GM12878 (cell line): ENCODE results near the gene PDPK1. TPM values are rescaled to one million over a fixed set of nuclear protein-coding genes. Genes with fewer than 3 reads are reported as not detected.
A peak's percentile ranks its signal among the peaks of the same experiment; 100 is the strongest.

ENCODE experiments used
- ASH2L ChIP-seq: fragments of 300-600, 200-600 bp; sonication (generic); IDR thresholded peaks from 2 replicates; pipeline ENCODE4 v1.6.1; 2017; ENCODE audit warnings: low read depth, mild to moderate bottlenecking, borderline replicate concordance
- CBX5 ChIP-seq: sonication (generic); IDR thresholded peaks from 2 replicates; pipeline ENCODE4 v1.6.1; 2016; ENCODE audit warnings: low read depth, moderate library complexity, mild to moderate bottlenecking, inconsistent platforms
- CHD2 ChIP-seq: IDR thresholded peaks from 2 replicates; pipeline ENCODE4 v1.6.1; 2011; ENCODE audit warnings: low read depth, low read length, improper control_type of control experiment, borderline replicate concordance
- CREB1 ChIP-seq: IDR thresholded peaks from 2 replicates; pipeline ENCODE4 v1.6.1; 2012; ENCODE audit warnings: low read depth, mild to moderate bottlenecking, inconsistent platforms
- CREM ChIP-seq: IDR thresholded peaks from 2 replicates; pipeline ENCODE4 v1.6.1; 2014; ENCODE audit warnings: antibody characterized with exemption, low read depth
- E2F8 ChIP-seq: fragments of 450-650 bp; IDR thresholded peaks from 2 replicates; pipeline ENCODE4 v1.6.1; 2018; ENCODE audit warnings: mild to moderate bottlenecking, low read depth, moderate library complexity; ENCODE audit not compliant: partially characterized antibody
- ESRRA ChIP-seq: IDR thresholded peaks from 2 replicates; pipeline ENCODE4 v1.6.1; 2012; ENCODE audit warnings: mild to moderate bottlenecking, low read length, improper control_type of control experiment
- FOS ChIP-seq: IDR thresholded peaks from 3 replicates; pipeline ENCODE4 v1.6.1; 2011; ENCODE audit warnings: borderline replicate concordance; ENCODE audit not compliant: insufficient read length; ENCODE audit errors: extremely low read depth
- HDGF ChIP-seq: fragments of 450-650 bp; IDR thresholded peaks from 2 replicates; pipeline ENCODE4 v1.6.1; 2016; ENCODE audit warnings: antibody characterized with exemption
- NFIC ChIP-seq: IDR thresholded peaks from 2 replicates; pipeline ENCODE4 v1.6.1; 2012; ENCODE audit warnings: low read depth, mild to moderate bottlenecking, inconsistent platforms, low read length, moderate library complexity
- NFXL1 ChIP-seq: fragments of 450-650 bp; IDR thresholded peaks from 2 replicates; pipeline ENCODE4 v1.6.1; 2017; ENCODE audit warnings: antibody characterized with exemption, mild to moderate bottlenecking, borderline replicate concordance
- PML ChIP-seq: IDR thresholded peaks from 2 replicates; pipeline ENCODE4 v1.6.1; 2012; ENCODE audit warnings: low read length, inconsistent platforms
- RB1 ChIP-seq: fragments of 450-650 bp; formaldehyde crosslinking; IDR thresholded peaks from 2 replicates; pipeline ENCODE4 v1.6.1; 2017; ENCODE audit warnings: mild to moderate bottlenecking, borderline replicate concordance
- RBBP5 ChIP-seq: fragments of 200-600 bp; sonication (generic); conservative IDR thresholded peaks from 2 replicates; pipeline ENCODE4 v1.6.1; 2016
- SIN3A ChIP-seq: IDR thresholded peaks from 2 replicates; pipeline ENCODE4 v1.6.1; 2012; ENCODE audit warnings: low read depth, low read length, improper control_type of control experiment
- SRF ChIP-seq, 2 experiments: IDR thresholded peaks; 2 replicates each; pipeline ENCODE4 v1.6.1; 2011; ENCODE audit warnings: low read depth in 2 of 2, low read length in 2 of 2, mild to moderate bottlenecking in 1 of 2, moderate library complexity in 1 of 2
- STAT3 ChIP-seq: IDR thresholded peaks from 2 replicates; pipeline ENCODE4 v1.6.1; 2011; ENCODE audit warnings: low read depth, low read length, improper control_type of control experiment
- YY1 ChIP-seq: IDR thresholded peaks from 2 replicates; pipeline ENCODE4 v1.6.1; 2011; ENCODE audit warnings: low read depth, mild to moderate bottlenecking, low read length
- ZNF217 ChIP-seq: fragments of 450-650 bp; IDR thresholded peaks from 2 replicates; pipeline ENCODE4 v1.6.1; 2017; ENCODE audit warnings: antibody characterized with exemption, mild to moderate bottlenecking
- ZZZ3 ChIP-seq: IDR thresholded peaks from 2 replicates; pipeline ENCODE4 v1.6.1; 2011; ENCODE audit warnings: low read depth; ENCODE audit not compliant: control insufficient read depth, insufficient read length
- polyA plus RNA-seq, 11 experiments: library from polyadenylated mRNA; depleted of rRNA in 4 of 11; unstranded in 6 of 11; stranded (reverse) in 5 of 11; fragments of >200 nt; fragmentation: Nextera tagmentation in 4 of 11; fragmentation: Illumina TruSeq in 1 of 11; extraction: Ambion mirVana in 4 of 11; extraction: Trizol in 1 of 11; gene quantifications; 1 replicate in 1 of 11; 2 replicates in 10 of 11; pipeline versions ENCODE4 v1.2.1 to v1.2.3, GENCODE V29; 2011 to 2016; ENCODE audit warnings: inconsistent platforms in 2 of 11, missing spikeins in 2 of 11, low read depth in 1 of 11
- total RNA-seq, 4 experiments: library from RNA; depleted of rRNA in 3 of 4; stranded (reverse); fragments of >200 nt in 3 of 4; fragmentation: Illumina TruSeq in 1 of 4; extraction: Trizol in 1 of 4; gene quantifications; 2 replicates each; pipeline versions ENCODE4 v1.2.1 to v1.2.3, GENCODE V29; 2013 to 2021
- TF ChIP-seq, protein P1 (sequence below): IDR thresholded peaks from 2 replicates; pipeline ENCODE4 v1.6.1; 2011; ENCODE audit warnings: borderline replicate concordance, low read depth, mild to moderate bottlenecking, moderate library complexity, low read length; ENCODE audit not compliant: insufficient read depth, poor library complexity, severe bottlenecking
- TF ChIP-seq, protein P2 (sequence below): IDR thresholded peaks from 2 replicates; pipeline ENCODE4 v1.6.1; 2011; ENCODE audit warnings: borderline replicate concordance, low read depth, mild to moderate bottlenecking, moderate library complexity, mixed read lengths, low read length; ENCODE audit not compliant: insufficient read depth; ENCODE audit errors: extremely low read length

PDPK1 gene
- total and polyA plus RNA-seq, 10 of the 15 experiments (the other 5 are each of a cell fraction or from before 2014, with no cell fraction given) = 3.9 to 41.3 (median 25.5) TPM

DNA sequence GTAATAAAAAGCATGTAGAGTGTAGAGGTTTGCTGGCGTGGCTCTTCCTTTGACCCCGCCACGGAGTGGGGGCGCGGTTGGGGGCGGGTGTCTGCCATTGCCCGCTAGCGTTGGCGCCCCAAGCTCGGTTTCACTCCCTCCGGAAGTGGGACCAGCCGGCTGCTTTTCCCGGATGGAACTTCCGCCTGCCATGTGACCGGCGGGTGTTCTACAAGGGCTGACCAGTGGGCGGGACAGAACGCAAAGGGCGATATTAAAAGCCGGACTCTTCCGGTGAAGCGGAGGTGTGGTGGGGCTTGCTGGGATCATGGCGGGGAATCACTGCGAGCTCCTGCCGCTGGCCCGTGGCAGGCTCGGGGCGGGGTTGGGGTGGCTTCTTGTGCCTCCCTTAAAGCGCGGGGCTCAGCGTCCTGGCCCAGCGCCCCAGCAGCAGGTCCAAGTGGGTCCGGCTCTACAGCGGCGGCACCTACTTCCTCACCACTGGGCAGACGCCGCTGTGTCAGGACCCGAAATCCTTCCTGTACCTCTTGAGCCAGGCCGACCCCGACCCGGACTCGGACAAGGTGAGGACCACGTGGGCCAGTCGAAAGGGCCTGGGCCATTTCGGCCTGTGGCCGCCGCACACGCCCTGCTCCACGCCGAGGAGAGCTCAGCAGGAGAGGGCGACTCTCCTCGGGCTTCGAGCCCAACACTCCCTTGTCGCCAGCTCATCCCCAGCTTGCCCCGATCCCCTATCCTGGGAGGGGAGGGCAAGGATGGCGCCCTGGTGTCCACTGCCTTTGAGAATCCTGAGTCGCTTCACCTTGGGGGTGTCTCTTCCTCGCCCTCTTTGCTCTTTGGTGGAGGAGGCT, 65.6 kb downstream of the PDPK1 start (continued):
- no peak for TF ChIP-seq ASH2L
- TF ChIP-seq RB1 = peak; percentile 89; the same call in 1 of the 2 replicates
- TF ChIP-seq CREB1 = peak; percentile 83
- TF ChIP-seq FOS = no peak
- TF ChIP-seq, protein P1, sequence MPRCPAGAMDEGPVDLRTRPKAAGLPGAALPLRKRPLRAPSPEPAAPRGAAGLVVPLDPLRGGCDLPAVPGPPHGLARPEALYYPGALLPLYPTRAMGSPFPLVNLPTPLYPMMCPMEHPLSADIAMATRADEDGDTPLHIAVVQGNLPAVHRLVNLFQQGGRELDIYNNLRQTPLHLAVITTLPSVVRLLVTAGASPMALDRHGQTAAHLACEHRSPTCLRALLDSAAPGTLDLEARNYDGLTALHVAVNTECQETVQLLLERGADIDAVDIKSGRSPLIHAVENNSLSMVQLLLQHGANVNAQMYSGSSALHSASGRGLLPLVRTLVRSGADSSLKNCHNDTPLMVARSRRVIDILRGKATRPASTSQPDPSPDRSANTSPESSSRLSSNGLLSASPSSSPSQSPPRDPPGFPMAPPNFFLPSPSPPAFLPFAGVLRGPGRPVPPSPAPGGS = peak; percentile 93
- no peak for TF ChIP-seq RBBP5
- peak; percentile 95 for TF ChIP-seq CBX5
- TF ChIP-seq SIN3A = peak; percentile 96
- TF ChIP-seq ESRRA = peak; percentile 80; the same call in 1 of the 2 replicates
- TF ChIP-seq CREM = peak; percentile 88
- no peak for TF ChIP-seq HDGF
- peak in 1 of 2 experiments; percentile 83; a peak in 2 of 4 replicates for TF ChIP-seq SRF (IDR thresholded peaks at IDR 0.05; ENCODE audit: low read depth in 2 of 2, low read length in 2 of 2)
- TF ChIP-seq ZNF217 = no peak
- TF ChIP-seq NFIC = no peak; the same call in 1 of the 2 replicates
- no peak for TF ChIP-seq NFXL1
- no peak for TF ChIP-seq ZZZ3
- TF ChIP-seq PML = peak; percentile 97
- TF ChIP-seq, protein P2, sequence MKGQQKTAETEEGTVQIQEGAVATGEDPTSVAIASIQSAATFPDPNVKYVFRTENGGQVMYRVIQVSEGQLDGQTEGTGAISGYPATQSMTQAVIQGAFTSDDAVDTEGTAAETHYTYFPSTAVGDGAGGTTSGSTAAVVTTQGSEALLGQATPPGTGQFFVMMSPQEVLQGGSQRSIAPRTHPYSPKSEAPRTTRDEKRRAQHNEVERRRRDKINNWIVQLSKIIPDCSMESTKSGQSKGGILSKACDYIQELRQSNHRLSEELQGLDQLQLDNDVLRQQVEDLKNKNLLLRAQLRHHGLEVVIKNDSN = peak; percentile 94
- TF ChIP-seq STAT3 = peak; percentile 43; the same call in 1 of the 2 replicates
- TF ChIP-seq YY1 = peak; percentile 93
- TF ChIP-seq CHD2 = peak; percentile 84
- peak; percentile 98 for TF ChIP-seq E2F8
